Kidney (tissue), 14 donors: ENCODE data around the gene UBC. TPM values are rescaled to one million over a fixed set of nuclear protein-coding genes. Genes with fewer than 3 reads are reported as not detected.

Experiments
- DNase-seq, 5 donors: peaks; one replicate each; pipeline ENCODE4 v3.0.0-alpha.2; 2013 to 2020
- FAIRE-seq: peaks from 2 replicates; lab custom pipeline; 2012; peaks lifted over from hg19 to GRCh38; lab: Jason Lieb, UNC
- H3K27ac ChIP-seq, 2 donors: one replicate each; pipeline ENCODE4 v1.7.0; 2013; ENCODE audit warnings: low read depth in 2 of 2, low read length in 2 of 2, inconsistent platforms in 1 of 2
- H3K27me3 ChIP-seq: one replicate; pipeline ENCODE4 v1.7.1; 2013; ENCODE audit warnings: low read length, inconsistent platforms; ENCODE audit not compliant: control insufficient read depth, insufficient read depth
- H3K36me3 ChIP-seq, 3 donors: one replicate each; pipeline versions ENCODE4 v1.7.0 to v1.7.1; 2013; ENCODE audit warnings: low read length in 3 of 3, control low read depth in 1 of 3, inconsistent platforms in 1 of 3; ENCODE audit not compliant: insufficient read depth in 3 of 3, control insufficient read depth in 2 of 3
- H3K4me1 ChIP-seq, 3 donors: one replicate each; pipeline versions ENCODE4 v1.7.0 to v1.7.1; 2013; ENCODE audit warnings: low read length in 3 of 3, inconsistent platforms in 1 of 3, low read depth in 1 of 3; ENCODE audit not compliant: control insufficient read depth in 2 of 3, insufficient read depth in 2 of 3
- H3K4me3 ChIP-seq, 3 donors: one replicate each; pipeline versions ENCODE4 v1.7.0 to v1.8.1; 2013; ENCODE audit warnings: low read length in 3 of 3, control low read depth in 1 of 3, inconsistent platforms in 1 of 3
- H3K9ac ChIP-seq, 3 donors: one replicate each; pipeline versions ENCODE4 v1.7.0 to v1.7.1; 2013; ENCODE audit warnings: low read length in 3 of 3, control low read depth in 1 of 3, inconsistent platforms in 1 of 3
- H3K9me3 ChIP-seq, 3 donors: one replicate each; pipeline versions ENCODE4 v1.7.0 to v1.7.1; 2013; ENCODE audit warnings: low read length in 3 of 3, control low read depth in 1 of 3, inconsistent platforms in 1 of 3; ENCODE audit not compliant: control insufficient read depth in 2 of 3, insufficient read depth in 1 of 3
- CTCF ChIP-seq: IDR thresholded peaks from 3 replicates; pipeline ENCODE4 v1.5.1; 2012; ENCODE audit warnings: mild to moderate bottlenecking, moderate library complexity, borderline replicate concordance; ENCODE audit not compliant: insufficient read depth; ENCODE audit errors: extremely low read depth
- intact Hi-C: fragments of 100-400 bp; cut with DNase I; formaldehyde crosslinking; loops from one replicate; pipeline ENCODE4 v1.11.1; 2022
- polyA plus RNA-seq: library from polyadenylated mRNA; stranded (reverse); fragments of 350-450 nt; fragmentation: Illumina TruSeq; extraction: RNeasy Lipid Tissue Mini Kit (QIAGEN cat#74804); gene quantifications from one replicate; pipeline ENCODE4 v1.2.3, GENCODE V29; 2014; ENCODE audit warnings: low read depth, low replicate concordance; ENCODE audit not compliant: insufficient read depth
- total RNA-seq: library from RNA; stranded (reverse); fragmentation: NEBNext Ultra II Directional; extraction: Animal tissue kit (Norgen Biotek cat#: 25700); gene quantifications from one replicate; pipeline ENCODE4 v1.2.1, GENCODE V29; 2021
- donor health status: control.
- donor health status: control.
- donor health status: control.
- donor health status: control.
- donor health status: control.
- donor health status: DM: yes; HTN: yes; CAD: no.
- donor health status: Normal renal cell carcinoma (clear cell type).

Gene UBC
- total and polyA plus RNA-seq, 2 donors from 2014 or later: 952 to 1,132 TPM

DNA sequence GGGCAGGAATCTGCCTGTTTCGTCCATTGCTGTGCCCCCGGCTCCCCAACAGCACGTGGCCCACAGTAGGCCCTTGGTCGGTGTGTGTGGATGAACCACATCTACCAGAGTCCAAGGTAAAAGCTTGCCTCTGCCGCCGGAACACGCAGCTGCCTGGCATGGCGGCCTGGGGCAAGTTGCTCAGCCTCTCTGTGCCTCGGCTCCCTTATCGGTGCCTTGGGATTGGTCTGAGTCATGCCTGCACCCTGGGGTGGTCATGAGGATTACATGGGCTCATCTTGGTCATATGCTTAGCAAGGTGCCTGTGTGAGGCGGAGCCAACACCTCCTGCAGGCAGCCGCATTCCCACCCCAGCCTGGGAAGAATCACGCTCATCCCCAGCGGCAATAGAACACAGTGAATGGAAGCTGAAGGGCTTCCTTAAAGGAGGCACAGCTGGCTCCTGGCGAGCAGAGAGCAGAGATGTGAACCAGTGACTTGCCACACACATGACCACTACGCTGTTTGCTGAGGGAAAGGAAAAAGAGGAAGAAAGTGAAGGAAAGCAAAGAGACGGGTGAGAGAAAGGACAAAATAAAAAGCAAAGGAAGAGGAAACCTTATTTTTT lies 45.3 kb downstream of the UBC start:
- Histone ChIP-seq H3K27me3 (no peaks in the 10 kb centered on the region), H3K4me3 (no peak overlapping the region), H3K9ac (no peak overlapping the region), H3K9me3 (no peaks in the 10 kb centered on the region), H3K36me3 (no peaks in the 10 kb centered on the region), H3K4me1 (peaks cover 0 to 2% (median 2%) of the 10 kb centered on the region in 3 donors), H3K27ac (no peak overlapping the region)
- FAIRE-seq (no peak), DNase-seq (no peak)
- intact Hi-C loops: no loop called here
- TF ChIP-seq CTCF: no peak

- Histone ChIP-seq H3K27ac (no peak overlapping the region), H3K9ac (no peak overlapping the region), H3K4me3 (no peak overlapping the region), H3K4me1 (peaks cover 0 to 4% (median 4%) of the 10 kb centered on the region in 3 donors), H3K27me3 (no peaks in the 10 kb centered on the region), H3K36me3 (no peaks in the 10 kb centered on the region), H3K9me3 (no peaks in the 10 kb centered on the region)
- TF ChIP-seq CTCF: no peak
- FAIRE-seq (no peak), DNase-seq (no peak)
- intact Hi-C loops: no loop called here
These were observed 46.0 kb downstream of the UBC start for GRCh38 chr12:124868252-124869058.

GRCh38 chr12:124867401-124867930 lies 47.0 kb downstream of the UBC start:
- peaks cover 0 to 11% (median 4%) of the 10 kb centered on the region in 3 donors for H3K4me1 ChIP-seq
- DNase-seq (no peak), FAIRE-seq (no peak)
- no peak overlapping the region for H3K27ac ChIP-seq
- H3K27me3 ChIP-seq: no peaks in the 10 kb centered on the region
- no peaks in the 10 kb centered on the region for H3K36me3 ChIP-seq
- intact Hi-C loops: no loop called here
- no peak overlapping the region for H3K4me3 ChIP-seq
- no peaks in the 10 kb centered on the region for H3K9me3 ChIP-seq
- H3K9ac ChIP-seq: no peak overlapping the region
- TF ChIP-seq CTCF: no peak
